ENCODE data around the gene SUCNR1.
"Not testable (repeated sequence)": the region's sequence is repeated elsewhere in the genome, so short reads cannot be mapped to it uniquely, and the experiment has no call there.

The SUCNR1 gene

DNA sequence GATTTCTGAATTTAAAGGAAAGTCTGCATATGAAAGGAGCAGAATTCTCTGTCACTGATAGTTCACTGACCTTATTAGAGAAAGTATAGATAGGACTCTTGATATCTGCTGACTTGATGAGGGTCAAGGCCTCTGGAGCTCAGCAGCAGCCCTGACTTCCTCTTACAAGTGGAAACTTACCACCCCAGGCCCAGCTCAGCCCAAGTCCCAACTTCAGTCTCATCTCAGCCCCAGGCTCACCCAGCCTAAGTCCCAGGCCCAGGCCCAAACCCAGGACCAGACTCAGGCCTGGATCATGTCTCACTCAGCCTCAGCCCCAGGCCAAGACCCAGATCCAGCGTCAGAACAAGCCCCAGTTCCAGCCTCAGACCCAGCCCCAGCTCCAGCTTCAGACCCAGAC is 24.7 kb downstream of the SUCNR1 start:
- not testable (repeated sequence) for H3K18ac ChIP-seq (ENCODE audit: low read length); H3K79me1 ChIP-seq (ENCODE audit: low read length); H3K4ac ChIP-seq (ENCODE audit: low read depth, low read length); H3K27ac ChIP-seq (ENCODE audit: low read depth, low read length); H4K8ac ChIP-seq (ENCODE audit: low read depth, low read length); H3K14ac ChIP-seq (ENCODE audit: low read length); H3K79me2 ChIP-seq (ENCODE audit: control insufficient read depth, insufficient read depth, low read length, poor library complexity); H3K23ac ChIP-seq (ENCODE audit: low read length); H4K12ac ChIP-seq (ENCODE audit: low read depth, low read length); H3K36me3 ChIP-seq (ENCODE audit: control insufficient read depth in 1 of 2, insufficient read depth in 2 of 2, low read length in 2 of 2); H2AK5ac ChIP-seq (ENCODE audit: low read length); H2AFZ ChIP-seq (ENCODE audit: insufficient read depth, low read length, poor library complexity); DNase-seq; H3K4me2 ChIP-seq (ENCODE audit: low read length); H3K9me3 ChIP-seq (ENCODE audit: insufficient read depth, low read depth, low read length); H3K27me3 ChIP-seq (ENCODE audit: insufficient read depth, low read length); H3K9ac ChIP-seq (ENCODE audit: low read length); H4K91ac ChIP-seq (ENCODE audit: low read depth, low read length); H2BK120ac ChIP-seq (ENCODE audit: insufficient read depth, low read length, poor library complexity); H2BK5ac ChIP-seq (ENCODE audit: low read depth, low read length, poor library complexity); H3K4me3 ChIP-seq (ENCODE audit: low read depth, low read length); H2BK12ac ChIP-seq (ENCODE audit: low read length)
- peaks cover 5 to 13% of the 10 kb centered on the region in 2 experiments for H3K4me1 ChIP-seq (ENCODE audit: control insufficient read depth in 1 of 2, insufficient read depth in 2 of 2, low read length in 2 of 2)
- no CpG with 5 or more reads among the region's 1 CpG for WGBS (ENCODE audit: extremely low coverage, insufficient coverage, insufficient read length)

GRCh38 chr3:151898564-151899261 is 25.3 kb downstream of the SUCNR1 start:
- no CpG with 5 or more reads among the region's 3 CpGs for WGBS (ENCODE audit: extremely low coverage, insufficient coverage, insufficient read length)
- not testable (repeated sequence) for H3K4me3 ChIP-seq (ENCODE audit: low read depth, low read length); H3K9ac ChIP-seq (ENCODE audit: low read length); H3K14ac ChIP-seq (ENCODE audit: low read length); H2BK12ac ChIP-seq (ENCODE audit: low read length); H3K23ac ChIP-seq (ENCODE audit: low read length); H3K18ac ChIP-seq (ENCODE audit: low read length); H3K27me3 ChIP-seq (ENCODE audit: insufficient read depth, low read length); H3K79me1 ChIP-seq (ENCODE audit: low read length); H3K79me2 ChIP-seq (ENCODE audit: control insufficient read depth, insufficient read depth, low read length, poor library complexity); H2BK5ac ChIP-seq (ENCODE audit: low read depth, low read length, poor library complexity); H3K36me3 ChIP-seq (ENCODE audit: control insufficient read depth in 1 of 2, insufficient read depth in 2 of 2, low read length in 2 of 2); H4K91ac ChIP-seq (ENCODE audit: low read depth, low read length); H4K8ac ChIP-seq (ENCODE audit: low read depth, low read length); H3K4ac ChIP-seq (ENCODE audit: low read depth, low read length); H2AK5ac ChIP-seq (ENCODE audit: low read length); H2BK120ac ChIP-seq (ENCODE audit: insufficient read depth, low read length, poor library complexity); H3K9me3 ChIP-seq (ENCODE audit: insufficient read depth, low read depth, low read length); H2AFZ ChIP-seq (ENCODE audit: insufficient read depth, low read length, poor library complexity); H3K4me2 ChIP-seq (ENCODE audit: low read length); H4K12ac ChIP-seq (ENCODE audit: low read depth, low read length)
- H3K4me1 ChIP-seq (ENCODE audit: control insufficient read depth in 1 of 2, insufficient read depth in 2 of 2, low read length in 2 of 2) = peaks cover 5 to 16% of the 10 kb centered on the region in 2 experiments
- peak; percentile 91 to 97 for DNase-seq
- H3K27ac ChIP-seq (ENCODE audit: low read depth, low read length) = peak overlapping the region; percentile 54

- Histone ChIP-seq H4K91ac (ENCODE audit: low read depth, low read length) (peak overlapping the region; percentile 85), H2BK5ac (ENCODE audit: low read depth, low read length, poor library complexity) (no peak overlapping the region)
Observed at GRCh38 chr3:151899996-151900395, 26.6 kb downstream of the SUCNR1 start.

DNA sequence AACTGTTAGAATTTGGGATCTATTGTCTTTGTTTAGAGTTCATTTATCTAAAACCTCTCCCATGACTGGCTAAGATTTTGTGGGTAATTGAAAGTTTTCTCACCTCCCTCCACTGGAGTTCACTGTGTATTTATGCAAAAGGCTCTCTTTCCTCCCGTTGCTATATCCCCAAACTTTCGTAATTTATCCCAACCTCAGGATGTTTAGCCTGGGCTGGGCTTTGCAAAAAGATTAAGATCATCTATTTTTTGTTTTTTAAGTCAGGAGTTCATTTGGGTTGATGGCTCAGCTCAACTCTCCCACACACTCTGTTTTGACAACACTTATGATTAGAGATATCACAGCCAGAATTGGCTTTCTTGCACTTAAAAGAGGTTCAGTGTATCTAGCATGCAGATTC is 27.0 kb downstream of the SUCNR1 start:
- H4K8ac ChIP-seq (ENCODE audit: low read depth, low read length) = no peak overlapping the region
- no peak overlapping the region for H3K18ac ChIP-seq (ENCODE audit: low read length)
- H3K36me3 ChIP-seq (ENCODE audit: control insufficient read depth in 1 of 2, insufficient read depth in 2 of 2, low read length in 2 of 2) = no peaks in the 10 kb centered on the region
- no peak overlapping the region for H3K14ac ChIP-seq (ENCODE audit: low read length)
- no peak overlapping the region for H3K9ac ChIP-seq (ENCODE audit: low read length)
- no peaks in the 10 kb centered on the region for H3K9me3 ChIP-seq (ENCODE audit: insufficient read depth, low read depth, low read length)
- no peak overlapping the region for H2BK120ac ChIP-seq (ENCODE audit: insufficient read depth, low read length, poor library complexity)
- H2AFZ ChIP-seq (ENCODE audit: insufficient read depth, low read length, poor library complexity) = no peak overlapping the region
- H3K4me1 ChIP-seq (ENCODE audit: control insufficient read depth in 1 of 2, insufficient read depth in 2 of 2, low read length in 2 of 2) = peaks cover 8 to 16% of the 10 kb centered on the region in 2 experiments
- peaks cover 5% of the 10 kb centered on the region for H3K79me1 ChIP-seq (ENCODE audit: low read length)
- H2AK5ac ChIP-seq (ENCODE audit: low read length) = no peak overlapping the region
- no peak overlapping the region for H3K4me2 ChIP-seq (ENCODE audit: low read length)
- no CpG with 5 or more reads among the region's 2 CpGs for WGBS (ENCODE audit: extremely low coverage, insufficient coverage, insufficient read length)
- no peak overlapping the region for H3K27ac ChIP-seq (ENCODE audit: low read depth, low read length)
- H4K91ac ChIP-seq (ENCODE audit: low read depth, low read length) = no peak overlapping the region
- no peak overlapping the region for H4K12ac ChIP-seq (ENCODE audit: low read depth, low read length)
- DNase-seq = no peak
- no peak overlapping the region for H3K4me3 ChIP-seq (ENCODE audit: low read depth, low read length)
- no peak overlapping the region for H2BK12ac ChIP-seq (ENCODE audit: low read length)
- no peak overlapping the region for H3K4ac ChIP-seq (ENCODE audit: low read depth, low read length)
- H3K27me3 ChIP-seq (ENCODE audit: insufficient read depth, low read length) = no peaks in the 10 kb centered on the region
- no peak overlapping the region for H3K23ac ChIP-seq (ENCODE audit: low read length)
- H3K79me2 ChIP-seq (ENCODE audit: control insufficient read depth, insufficient read depth, low read length, poor library complexity) = peaks cover 2% of the 10 kb centered on the region
- H2BK5ac ChIP-seq (ENCODE audit: low read depth, low read length, poor library complexity) = no peak overlapping the region

More at GRCh38 chr3:151899996-151900395, 26.6 kb downstream of the SUCNR1 start:
- H3K9me3 ChIP-seq (ENCODE audit: insufficient read depth, low read depth, low read length) = no peaks in the 10 kb centered on the region
- no peak for DNase-seq
- peaks cover 2% of the 10 kb centered on the region for H3K79me2 ChIP-seq (ENCODE audit: control insufficient read depth, insufficient read depth, low read length, poor library complexity)
- H2AFZ ChIP-seq (ENCODE audit: insufficient read depth, low read length, poor library complexity) = no peak overlapping the region
- H3K9ac ChIP-seq (ENCODE audit: low read length) = no peak overlapping the region
- H3K79me1 ChIP-seq (ENCODE audit: low read length) = peaks cover 5% of the 10 kb centered on the region
- H2BK120ac ChIP-seq (ENCODE audit: insufficient read depth, low read length, poor library complexity) = peak overlapping the region; percentile 53
- no peak overlapping the region for H3K4ac ChIP-seq (ENCODE audit: low read depth, low read length)
- no peak overlapping the region for H3K14ac ChIP-seq (ENCODE audit: low read length)
- H2BK12ac ChIP-seq (ENCODE audit: low read length) = peak overlapping the region; percentile 95
- H2AK5ac ChIP-seq (ENCODE audit: low read length) = peak overlapping the region; percentile 73
- peak overlapping the region; percentile 61 for H3K27ac ChIP-seq (ENCODE audit: low read depth, low read length)
- no peak overlapping the region for H4K12ac ChIP-seq (ENCODE audit: low read depth, low read length)
- H3K27me3 ChIP-seq (ENCODE audit: insufficient read depth, low read length) = no peaks in the 10 kb centered on the region
- no peak overlapping the region for H3K4me2 ChIP-seq (ENCODE audit: low read length)
- H3K23ac ChIP-seq (ENCODE audit: low read length) = no peak overlapping the region
- no peak overlapping the region for H3K18ac ChIP-seq (ENCODE audit: low read length)
- H3K4me3 ChIP-seq (ENCODE audit: low read depth, low read length) = no peak overlapping the region
- no peaks in the 10 kb centered on the region for H3K36me3 ChIP-seq (ENCODE audit: control insufficient read depth in 1 of 2, insufficient read depth in 2 of 2, low read length in 2 of 2)
- peaks cover 8 to 16% of the 10 kb centered on the region in 2 experiments for H3K4me1 ChIP-seq (ENCODE audit: control insufficient read depth in 1 of 2, insufficient read depth in 2 of 2, low read length in 2 of 2)
- peak overlapping the region; percentile 55 for H4K8ac ChIP-seq (ENCODE audit: low read depth, low read length)

Measured in trophoblast cell (in vitro differentiated cells and primary cell).